GM23248 (cell line): ENCODE results near the gene NPM1.

ENCODE experiments used
- EZH2 ChIP-seq: fragments of 200-600 bp; sonication (generic); IDR thresholded peaks from 2 replicates; pipeline ENCODE4 v1.6.1; 2018; ENCODE audit warnings: antibody characterized with exemption, mild to moderate bottlenecking; ENCODE audit not compliant: insufficient read depth, poor library complexity, severe bottlenecking
- EZH2phosphoT487 ChIP-seq: fragments of 200-600 bp; sonication (generic); IDR thresholded peaks from 2 replicates; pipeline ENCODE4 v1.6.1; 2018; ENCODE audit warnings: antibody characterized with exemption, moderate library complexity, mild to moderate bottlenecking, low read depth; ENCODE audit not compliant: insufficient read depth

GRCh38 chr5:171428168-171428696 lies 40.6 kb downstream of the NPM1 start:
- no peak for TF ChIP-seq EZH2
- no peak for TF ChIP-seq EZH2phosphoT487
